DOHH2 (cell line): Measurements from ENCODE around the gene CD1E.

ENCODE experiments used
- H3F3A ChIP-seq: fragments of 200-600 bp; sonication (generic), shearing (Covaris generic); 2 replicates; pipeline ENCODE4 v1.6.0; 2016; ENCODE audit warnings: antibody characterized with exemption, mild to moderate bottlenecking; ENCODE audit not compliant: control insufficient read depth, insufficient read depth
- H3K27ac ChIP-seq: fragments of 200-600 bp; sonication (generic); 2 replicates; pipeline ENCODE4 v1.5.1; 2014; ENCODE audit warnings: low read depth, mild to moderate bottlenecking, low read length, moderate library complexity
- H3K27me3 ChIP-seq: fragments of 200-600 bp; sonication (generic); 2 replicates; pipeline ENCODE4 v1.6.1; 2014; ENCODE audit warnings: mild to moderate bottlenecking, low read length, mixed read lengths; ENCODE audit not compliant: control insufficient read depth
- H3K36me3 ChIP-seq: fragments of 200-600 bp; sonication (generic); 2 replicates; pipeline ENCODE4 v1.6.1; 2014; ENCODE audit warnings: mild to moderate bottlenecking, low read length, moderate library complexity, mixed read lengths; ENCODE audit not compliant: control insufficient read depth
- H3K4me1 ChIP-seq: fragments of 200-600 bp; sonication (generic); 2 replicates; pipeline ENCODE4 v1.6.1; 2014; ENCODE audit warnings: mild to moderate bottlenecking, low read length, mixed read lengths; ENCODE audit not compliant: control insufficient read depth
- H3K4me2 ChIP-seq: fragments of 200-600 bp; sonication (generic); 2 replicates; pipeline ENCODE4 v1.6.0; 2014; ENCODE audit warnings: mild to moderate bottlenecking, low read length, moderate library complexity
- H3K4me3 ChIP-seq: fragments of 200-600 bp; sonication (generic); 2 replicates; pipeline ENCODE4 v1.5.1; 2014; ENCODE audit warnings: mild to moderate bottlenecking, low read length, mixed read lengths
- H3K79me2 ChIP-seq: fragments of 200-600 bp; sonication (generic); 2 replicates; pipeline ENCODE4 v1.6.1; 2014; ENCODE audit warnings: mild to moderate bottlenecking, low read length, mixed read lengths; ENCODE audit not compliant: control insufficient read depth
- H3K9me2 ChIP-seq: fragments of 200-600 bp; sonication (generic); replicated peaks from 2 replicates; pipeline ENCODE4 v1.6.1; 2014; ENCODE audit warnings: mild to moderate bottlenecking, low read length, mixed read lengths; ENCODE audit not compliant: control insufficient read depth
- H3K9me3 ChIP-seq: fragments of 200-600 bp; sonication (generic); 2 replicates; pipeline ENCODE4 v1.6.1; 2014; ENCODE audit warnings: antibody characterized with exemption, low read length, mixed read lengths; ENCODE audit not compliant: control insufficient read depth, insufficient read depth
- H4K20me1 ChIP-seq: fragments of 200-600 bp; sonication (generic); 2 replicates; pipeline ENCODE4 v1.6.0; 2014; ENCODE audit warnings: low read depth, mild to moderate bottlenecking, antibody characterized with exemption, low read length, moderate library complexity; ENCODE audit not compliant: control insufficient read depth, insufficient read depth
- EZH2phosphoT487 ChIP-seq: fragments of 200-600 bp; sonication (generic); IDR thresholded peaks from 2 replicates; pipeline ENCODE4 v1.6.1; 2017; ENCODE audit warnings: borderline replicate concordance, mild to moderate bottlenecking, antibody characterized with exemption, low read length, moderate library complexity, mixed read lengths
- TF ChIP-seq, protein P1 (sequence below): fragments of 200-600 bp; sonication (generic); IDR thresholded peaks from one replicate; pipeline ENCODE4 v1.5.1; 2014; ENCODE audit warnings: antibody characterized with exemption, mild to moderate bottlenecking, low read depth, low read length; ENCODE audit not compliant: poor library complexity, severe bottlenecking

CD1E gene

GRCh38 chr1:158353303-158354075 lies at the start of gene CD1E:
TSS of gene CD1E (plus strand) at chr1:158353894. CDS start at chr1:158353989, 95 bp downstream.
- H3K27me3 ChIP-seq = 0 out of 2 replicates have a peak, but pooled peaks cover 9% of the 10 kb centered on the region
- H3K9me3 ChIP-seq = no peaks in the 10 kb centered on the region
- no peaks in the 10 kb centered on the region for H3K79me2 ChIP-seq
- no peaks in the 10 kb centered on the region for H3F3A ChIP-seq
- TF ChIP-seq, protein P1, sequence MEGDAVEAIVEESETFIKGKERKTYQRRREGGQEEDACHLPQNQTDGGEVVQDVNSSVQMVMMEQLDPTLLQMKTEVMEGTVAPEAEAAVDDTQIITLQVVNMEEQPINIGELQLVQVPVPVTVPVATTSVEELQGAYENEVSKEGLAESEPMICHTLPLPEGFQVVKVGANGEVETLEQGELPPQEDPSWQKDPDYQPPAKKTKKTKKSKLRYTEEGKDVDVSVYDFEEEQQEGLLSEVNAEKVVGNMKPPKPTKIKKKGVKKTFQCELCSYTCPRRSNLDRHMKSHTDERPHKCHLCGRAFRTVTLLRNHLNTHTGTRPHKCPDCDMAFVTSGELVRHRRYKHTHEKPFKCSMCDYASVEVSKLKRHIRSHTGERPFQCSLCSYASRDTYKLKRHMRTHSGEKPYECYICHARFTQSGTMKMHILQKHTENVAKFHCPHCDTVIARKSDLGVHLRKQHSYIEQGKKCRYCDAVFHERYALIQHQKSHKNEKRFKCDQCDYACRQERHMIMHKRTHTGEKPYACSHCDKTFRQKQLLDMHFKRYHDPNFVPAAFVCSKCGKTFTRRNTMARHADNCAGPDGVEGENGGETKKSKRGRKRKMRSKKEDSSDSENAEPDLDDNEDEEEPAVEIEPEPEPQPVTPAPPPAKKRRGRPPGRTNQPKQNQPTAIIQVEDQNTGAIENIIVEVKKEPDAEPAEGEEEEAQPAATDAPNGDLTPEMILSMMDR = no peak
- no peak for TF ChIP-seq EZH2phosphoT487
- H3K9me2 ChIP-seq = no peaks in the 10 kb centered on the region
- H3K27ac ChIP-seq = no peak within 1 kb of the TSS
- no peaks in the 10 kb centered on the region for H4K20me1 ChIP-seq
- no peak within 1 kb of the TSS for H3K4me2 ChIP-seq
- H3K4me1 ChIP-seq = no peaks in the 10 kb centered on the region
- H3K4me3 ChIP-seq = no peak within 1 kb of the TSS
- H3K36me3 ChIP-seq = no peaks in the 10 kb centered on the region

DNA sequence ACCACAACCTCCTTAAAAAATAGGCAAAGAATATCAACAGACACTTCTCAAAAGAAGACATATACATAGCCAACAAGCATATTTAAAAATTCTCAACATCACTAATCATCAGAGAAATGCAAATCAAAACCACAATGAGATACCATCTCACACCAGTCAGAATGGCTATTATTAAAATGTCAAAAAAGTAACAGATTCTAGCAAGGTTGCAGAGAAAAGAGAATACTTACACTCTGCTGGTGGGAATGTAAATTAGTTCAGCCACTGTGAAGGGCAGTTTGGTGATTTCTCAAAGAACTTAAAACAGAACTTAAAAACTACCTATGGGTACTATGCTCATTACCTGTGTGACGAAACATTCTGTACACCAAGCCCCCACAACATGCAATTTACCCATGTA lies 43.1 kb upstream of the CD1E start:
- Histone ChIP-seq H3K9me2 (no peaks in the 10 kb centered on the region), H3K79me2 (no peaks in the 10 kb centered on the region), H3K27me3 (no peaks in the 10 kb centered on the region), H3K4me3 (peak overlapping the region; percentile 17; the same call in 1 of the 2 replicates), H3K4me2 (peak overlapping the region; percentile 31), H3F3A (peaks cover 9% of the 10 kb centered on the region), H4K20me1 (no peaks in the 10 kb centered on the region), H3K4me1 (peaks cover 17% of the 10 kb centered on the region), H3K36me3 (no peaks in the 10 kb centered on the region), H3K27ac (peak overlapping the region; percentile 53), H3K9me3 (peaks cover 10% of the 10 kb centered on the region)
- TF ChIP-seq, protein P1 = no peak
- TF ChIP-seq EZH2phosphoT487 = no peak

DNA sequence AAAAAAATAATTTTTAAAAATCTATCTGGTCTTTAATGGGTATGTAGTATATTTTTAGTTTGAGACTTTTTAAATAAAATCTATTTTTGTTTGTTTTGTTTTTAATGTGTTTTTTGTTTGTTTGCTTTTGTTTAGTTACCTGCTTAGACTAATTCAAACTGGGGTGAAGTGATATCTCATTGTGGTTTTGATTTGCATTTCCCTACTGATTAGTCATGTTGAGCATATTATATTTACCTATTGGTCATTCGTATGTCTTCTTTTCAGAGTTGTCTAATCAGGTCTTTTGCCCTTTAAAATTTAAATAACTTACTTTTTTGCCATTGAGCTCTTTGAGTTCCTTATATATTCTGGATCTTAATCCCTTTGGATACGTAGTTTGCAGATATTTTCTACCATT lies 42.6 kb upstream of the CD1E start:
- no peak for TF ChIP-seq EZH2phosphoT487
- TF ChIP-seq, protein P1 = no peak
- Histone ChIP-seq H3F3A (peaks cover 9% of the 10 kb centered on the region), H3K27me3 (no peaks in the 10 kb centered on the region), H3K79me2 (no peaks in the 10 kb centered on the region), H3K27ac (peak overlapping the region; percentile 53), H3K4me1 (peaks cover 17% of the 10 kb centered on the region), H3K4me3 (no peak overlapping the region), H3K36me3 (no peaks in the 10 kb centered on the region), H3K4me2 (peak overlapping the region; percentile 31), H4K20me1 (no peaks in the 10 kb centered on the region), H3K9me2 (no peaks in the 10 kb centered on the region), H3K9me3 (peaks cover 10% of the 10 kb centered on the region)
